Activated CD8-positive, alpha-beta memory T cell treated with anti-CD3 and anti-CD28 coated beads for 1 hour (primary cell): ENCODE measurements around the gene HOXB6.
A peak's percentile ranks its signal among the peaks of the same experiment; 100 is the strongest.

Experiments used
- DNase-seq, 2 donors: peaks; one replicate each; pipeline ENCODE4 v3.0.0-alpha.2; 2020; ENCODE audit warnings: low read depth in 1 of 2; ENCODE audit errors: extremely low read depth in 1 of 2

HOXB6 gene

GRCh38 chr17:48636177-48637018, 31.6 kb upstream of the HOXB6 start:
- peak in 1 of 2 donors; percentile 52 for DNase-seq

- DNase-seq, result no peak
These were observed 29.9 kb upstream of the HOXB6 start for GRCh38 chr17:48634493-48635208.

GRCh38 chr17:48633266-48633677, 28.5 kb upstream of the HOXB6 start:
- DNase-seq, result no peak

- no peak for DNase-seq
These were observed 27.9 kb upstream of the HOXB6 start for GRCh38 chr17:48632579-48633265.

- DNase-seq, result no peak
These were observed 27.1 kb upstream of the HOXB6 start for GRCh38 chr17:48631693-48632578.

GRCh38 chr17:48630925-48631692, 26.3 kb upstream of the HOXB6 start:
- DNase-seq, result no peak

- DNase-seq, result no peak
These were observed 25.5 kb upstream of the HOXB6 start for GRCh38 chr17:48630009-48630924.

GRCh38 chr17:48629411-48629759, 24.6 kb upstream of the HOXB6 start:
- DNase-seq, result no peak

- DNase-seq, result no peak
These were observed 24.0 kb upstream of the HOXB6 start for GRCh38 chr17:48628649-48629410.

- DNase-seq, result no peak
These were observed 23.1 kb upstream of the HOXB6 start for GRCh38 chr17:48627623-48628521.

GRCh38 chr17:48627118-48627597, 22.4 kb upstream of the HOXB6 start:
- no peak for DNase-seq

GRCh38 chr17:48626245-48627117, 21.7 kb upstream of the HOXB6 start, which contains the start of gene HOXB9:
TSS of gene HOXB9 (minus strand) at chr17:48626358. CDS start at chr17:48626269, 89 bp downstream.
- no peak for DNase-seq

- DNase-seq, result no peak
These were observed 20.9 kb upstream of the HOXB6 start for GRCh38 chr17:48625495-48626244.

GRCh38 chr17:48624544-48625494, 20.0 kb upstream of the HOXB6 start:
- DNase-seq, result no peak
